Activated B cell treated with CpG ODN at 0.5 μM for 24 hours (primary cell): ENCODE results near the gene INAVA. TPM values are rescaled to one million over a fixed set of nuclear protein-coding genes. Genes with fewer than 3 reads are reported as not detected.
A peak's percentile ranks its signal among the peaks of the same experiment; 100 is the strongest.

Experiments
- ATAC-seq: fragments of 200-7000 bp; cut with Tn5 transposase; one replicate; pipeline ENCODE4 v1.10.0; 2021; ENCODE audit warnings: low read depth, mild to moderate bottlenecking, moderate library complexity
- CTCF ChIA-PET: fragments of 350-600 bp; sonication (Branson Sonifier 250); formaldehyde crosslinking; loops from one replicate; lab custom pipeline; 2021; ENCODE audit warnings: antibody characterized with exemption; lab: Charles Lee
- POLR2A ChIA-PET: fragments of 350-600 bp; sonication (Branson Sonifier 250); formaldehyde crosslinking; loops from one replicate; lab custom pipeline; 2021; ENCODE audit warnings: antibody characterized with exemption; lab: Charles Lee
- DNase-seq: peaks from one replicate; pipeline ENCODE4 v3.0.0; 2022
- H3K27ac Mint-ChIP-seq: one replicate; pipeline ENCODE4 v1.8.0; 2020; ENCODE audit warnings: mixed read lengths
- H3K27me3 Mint-ChIP-seq: one replicate; pipeline ENCODE4 v1.8.0; 2021; ENCODE audit warnings: mixed read lengths
- H3K36me3 Mint-ChIP-seq: one replicate; pipeline ENCODE4 v1.8.0; 2021; ENCODE audit warnings: low read depth, mixed read lengths
- H3K4me1 Mint-ChIP-seq: one replicate; pipeline ENCODE4 v1.8.0; 2021; ENCODE audit warnings: mixed read lengths
- H3K4me3 Mint-ChIP-seq: one replicate; pipeline ENCODE4 v1.8.0; 2020; ENCODE audit warnings: mild to moderate bottlenecking, mixed read lengths
- H3K9me3 Mint-ChIP-seq: one replicate; pipeline ENCODE4 v1.8.0; 2020; ENCODE audit warnings: mixed read lengths
- intact Hi-C: fragments of 100-400 bp; cut with micrococcal nuclease; formaldehyde crosslinking; loops from one replicate; pipeline ENCODE4 v1.15.1; 2024
- total RNA-seq: library from RNA; stranded (reverse); gene quantifications from 2 replicates; pipeline ENCODE4 v1.2.3, GENCODE V29; 2022
- TF ChIP-seq, protein P1 (sequence below): fragments of 200-600 bp; IDR thresholded peaks from one replicate; pipeline ENCODE4 v1.8.0; 2022; ENCODE audit warnings: antibody characterized with exemption, mild to moderate bottlenecking

INAVA gene
- total RNA-seq, 1 donor from 2014 or later: 0.44 TPM

DNA sequence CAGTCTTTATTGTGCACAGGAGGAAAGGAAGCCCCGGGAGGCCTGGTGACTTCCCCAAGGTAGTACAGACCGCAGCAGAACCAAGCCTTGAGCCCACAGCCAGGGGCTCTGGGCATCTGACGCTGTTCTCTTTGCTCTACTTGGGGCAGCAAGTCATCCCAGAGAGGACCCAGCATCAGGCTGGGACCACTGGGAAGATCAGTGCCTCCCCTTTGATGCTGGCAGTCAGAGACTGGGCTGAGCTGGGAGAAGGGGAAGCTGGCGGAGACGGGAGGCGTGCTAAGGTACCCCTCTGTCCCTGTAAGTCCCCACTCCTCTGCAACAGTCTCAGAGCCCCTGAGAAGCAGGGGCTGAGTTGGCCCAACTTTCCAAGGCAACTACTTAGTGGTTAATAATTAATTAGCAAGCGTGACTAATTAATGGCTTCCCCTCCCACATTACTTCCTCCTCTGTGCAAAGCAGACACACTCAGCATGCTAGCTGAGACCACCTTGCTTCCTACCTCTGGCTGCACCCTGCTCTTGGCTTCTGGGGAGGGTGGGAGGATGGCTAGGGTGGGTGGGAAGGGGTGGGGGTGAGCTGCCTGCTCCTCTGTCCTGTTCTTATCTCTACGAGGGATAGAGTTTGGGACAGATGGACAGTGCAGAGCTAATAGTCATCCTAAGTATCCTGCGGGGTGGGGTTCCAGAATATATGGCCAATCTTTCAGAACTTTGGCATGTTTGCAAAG lies 1.3 kb downstream of the INAVA start:
- Mint-ChIP-seq H3K4me1 (peaks cover 24% of the 10 kb centered on the region), H3K4me3 (no peak overlapping the region), H3K27me3 (peaks cover 13% of the 10 kb centered on the region), H3K9me3 (no peaks in the 10 kb centered on the region), H3K36me3 (no peaks in the 10 kb centered on the region), H3K27ac (no peak overlapping the region)
- TF ChIP-seq, protein P1, sequence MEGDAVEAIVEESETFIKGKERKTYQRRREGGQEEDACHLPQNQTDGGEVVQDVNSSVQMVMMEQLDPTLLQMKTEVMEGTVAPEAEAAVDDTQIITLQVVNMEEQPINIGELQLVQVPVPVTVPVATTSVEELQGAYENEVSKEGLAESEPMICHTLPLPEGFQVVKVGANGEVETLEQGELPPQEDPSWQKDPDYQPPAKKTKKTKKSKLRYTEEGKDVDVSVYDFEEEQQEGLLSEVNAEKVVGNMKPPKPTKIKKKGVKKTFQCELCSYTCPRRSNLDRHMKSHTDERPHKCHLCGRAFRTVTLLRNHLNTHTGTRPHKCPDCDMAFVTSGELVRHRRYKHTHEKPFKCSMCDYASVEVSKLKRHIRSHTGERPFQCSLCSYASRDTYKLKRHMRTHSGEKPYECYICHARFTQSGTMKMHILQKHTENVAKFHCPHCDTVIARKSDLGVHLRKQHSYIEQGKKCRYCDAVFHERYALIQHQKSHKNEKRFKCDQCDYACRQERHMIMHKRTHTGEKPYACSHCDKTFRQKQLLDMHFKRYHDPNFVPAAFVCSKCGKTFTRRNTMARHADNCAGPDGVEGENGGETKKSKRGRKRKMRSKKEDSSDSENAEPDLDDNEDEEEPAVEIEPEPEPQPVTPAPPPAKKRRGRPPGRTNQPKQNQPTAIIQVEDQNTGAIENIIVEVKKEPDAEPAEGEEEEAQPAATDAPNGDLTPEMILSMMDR: no peak
- intact Hi-C loops: no loop called here
- POLR2A ChIA-PET: interaction anchor here (0.7 kb wide), 1 partner anchor 127 kb away, joined by 3 read pairs; no protein-coding TSS in a partner anchor
- peak; percentile 78 for ATAC-seq
- DNase-seq: no peak
- CTCF ChIA-PET: interaction anchor here (0.9 kb wide), 1 partner anchor 76 kb away, joined by 4 read pairs; no protein-coding TSS in a partner anchor

DNA sequence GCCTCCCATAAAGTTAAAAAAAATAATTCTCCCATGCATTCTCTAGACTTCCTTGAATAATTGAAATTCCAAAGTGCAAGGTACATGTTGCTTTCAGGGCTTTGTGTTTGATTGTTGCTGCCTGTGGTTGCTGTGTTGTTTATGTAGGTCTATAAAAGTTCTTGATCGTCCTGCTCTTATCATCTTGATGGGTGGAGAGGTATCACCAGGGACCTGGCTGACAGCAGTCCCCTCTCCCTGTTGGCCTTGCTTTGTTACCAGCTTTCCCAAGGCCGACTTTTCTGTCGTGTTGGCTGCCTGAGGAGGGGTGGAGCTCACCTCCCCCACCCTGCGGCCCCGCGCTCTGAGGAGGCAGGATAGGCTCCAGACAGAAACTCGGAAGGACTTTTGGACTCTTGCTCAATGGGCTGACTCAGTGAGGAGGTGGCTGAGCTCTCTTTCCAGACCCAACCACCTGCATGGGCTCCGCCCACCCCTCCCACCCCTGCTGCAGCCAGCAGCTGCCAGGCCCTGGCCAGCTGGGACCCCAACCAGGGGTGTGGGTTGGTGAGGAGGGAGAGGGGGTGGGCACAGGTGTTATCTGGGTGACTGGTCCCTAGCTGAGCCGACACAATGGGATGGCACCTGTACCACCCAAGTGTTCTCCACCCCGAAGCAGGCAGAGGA lies 2.0 kb downstream of the INAVA start:
- H3K27me3 Mint-ChIP-seq: peaks cover 11% of the 10 kb centered on the region
- intact Hi-C loops: no loop called here
- no peaks in the 10 kb centered on the region for H3K36me3 Mint-ChIP-seq
- no peak for DNase-seq
- no peak overlapping the region for H3K4me3 Mint-ChIP-seq
- H3K4me1 Mint-ChIP-seq: peaks cover 19% of the 10 kb centered on the region
- ChIA-PET POLR2A (interaction anchor here (0.7 kb wide), 1 partner anchor 126 kb away, joined by 3 read pairs; no protein-coding TSS in a partner anchor), CTCF (interaction anchor here (0.9 kb wide), 1 partner anchor 75 kb away, joined by 4 read pairs; no protein-coding TSS in a partner anchor)
- H3K27ac Mint-ChIP-seq: no peak overlapping the region
- TF ChIP-seq, protein P1: no peak
- ATAC-seq: no peak
- no peaks in the 10 kb centered on the region for H3K9me3 Mint-ChIP-seq

DNA sequence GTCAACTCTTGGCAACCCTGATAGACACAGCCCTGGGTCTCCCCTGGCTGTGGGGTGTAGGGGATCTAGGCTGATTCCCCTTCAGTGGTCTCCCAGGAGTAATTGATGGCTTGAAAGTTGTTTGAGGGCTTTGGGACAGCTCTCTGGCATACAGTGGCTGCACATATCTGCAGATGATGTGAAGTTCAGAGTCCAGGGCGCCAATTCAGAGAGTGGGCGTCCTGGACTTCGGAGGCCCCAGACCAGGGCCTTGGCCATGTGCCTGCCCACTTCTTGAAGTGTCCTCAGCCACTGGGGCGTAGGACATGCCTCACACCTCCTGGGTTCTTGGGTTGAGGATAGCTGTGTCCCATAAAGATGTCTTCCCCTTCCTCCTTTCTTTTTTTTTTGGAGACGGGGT lies 2.6 kb downstream of the INAVA start:
- ChIA-PET POLR2A (no interaction called here), CTCF (no interaction called here)
- ATAC-seq (no peak), DNase-seq (no peak)
- Mint-ChIP-seq H3K4me3 (no peak overlapping the region), H3K27ac (no peak overlapping the region), H3K36me3 (no peaks in the 10 kb centered on the region), H3K4me1 (peaks cover 14% of the 10 kb centered on the region), H3K27me3 (peaks cover 9% of the 10 kb centered on the region), H3K9me3 (no peaks in the 10 kb centered on the region)
- intact Hi-C loops: no loop called here
- TF ChIP-seq, protein P1: no peak

DNA sequence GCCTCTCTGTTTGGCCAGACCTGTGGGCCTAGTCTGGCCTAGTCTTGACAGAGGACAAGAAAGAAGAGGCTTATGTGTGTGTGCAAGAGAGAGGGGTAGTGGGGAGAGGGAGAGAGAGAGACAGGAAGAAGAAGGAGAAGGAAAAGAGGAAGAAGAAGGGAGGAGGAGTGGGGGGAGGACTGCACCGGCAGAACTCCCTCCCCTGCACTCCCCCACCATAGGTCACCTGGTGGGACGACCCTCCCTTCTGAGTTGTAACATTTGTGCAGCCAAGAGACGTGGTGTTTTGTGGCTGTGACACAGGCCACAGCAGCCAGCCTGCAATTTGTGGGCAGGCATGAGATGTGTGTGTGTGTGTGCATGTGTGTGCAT lies 4.3 kb downstream of the INAVA start:
- DNase-seq (no peak), ATAC-seq (no peak)
- ChIA-PET CTCF (no interaction called here), POLR2A (interaction anchor here (0.6 kb wide), 1 partner anchor 16 kb away, joined by 6 read pairs; no protein-coding TSS in a partner anchor)
- intact Hi-C loops: no loop called here
- no peaks in the 10 kb centered on the region for H3K9me3 Mint-ChIP-seq
- H3K4me1 Mint-ChIP-seq: peaks cover 19% of the 10 kb centered on the region
- TF ChIP-seq, protein P1: no peak
- no peak overlapping the region for H3K4me3 Mint-ChIP-seq
- H3K27me3 Mint-ChIP-seq: peaks cover 2% of the 10 kb centered on the region
- no peaks in the 10 kb centered on the region for H3K36me3 Mint-ChIP-seq
- no peak overlapping the region for H3K27ac Mint-ChIP-seq

DNA sequence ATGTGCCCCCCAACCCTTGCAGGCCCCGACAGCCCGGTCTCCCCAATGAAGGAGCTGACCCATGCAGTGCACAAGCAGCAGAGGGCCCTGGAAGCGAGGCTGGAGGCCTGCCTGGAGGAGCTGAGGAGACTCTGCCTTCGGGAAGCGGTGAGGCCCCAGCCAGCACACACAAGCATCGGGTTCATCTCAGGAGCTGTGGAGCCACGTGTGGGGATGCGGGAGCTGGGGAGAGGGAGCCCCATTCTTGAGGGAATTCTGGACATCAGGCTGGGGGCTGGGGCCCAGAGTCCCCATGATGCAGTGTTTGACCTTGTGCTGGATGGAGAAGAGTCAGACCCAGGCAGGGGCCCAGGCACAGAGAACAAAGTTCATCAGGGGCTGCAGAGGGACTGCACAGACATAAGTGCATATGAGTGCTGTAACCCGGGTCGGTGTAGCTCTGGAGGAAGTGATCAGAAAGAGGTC lies 4.8 kb downstream of the INAVA start:
- intact Hi-C loops: no loop called here
- ATAC-seq (no peak), DNase-seq (no peak)
- TF ChIP-seq, protein P1: no peak
- Mint-ChIP-seq H3K27me3 (no peaks in the 10 kb centered on the region), H3K27ac (no peak overlapping the region), H3K4me1 (peaks cover 19% of the 10 kb centered on the region), H3K4me3 (no peak overlapping the region), H3K9me3 (no peaks in the 10 kb centered on the region), H3K36me3 (no peaks in the 10 kb centered on the region)
- POLR2A ChIA-PET: no interaction called here
- CTCF ChIA-PET: no interaction called here
